GM19239 (cell line): ENCODE results near the gene UPK3B.
A peak's percentile ranks its signal among the peaks of the same experiment; 100 is the strongest.
"Not testable (repeated sequence)": the region's sequence is repeated elsewhere in the genome, so short reads cannot be mapped to it uniquely, and the experiment has no call there.

Experiments
- DNase-seq: peaks from one replicate; pipeline ENCODE4 v3.0.0; 2011; ENCODE audit warnings: low spot score; ENCODE audit not compliant: insufficient read length
- FAIRE-seq: peaks from 2 replicates; lab custom pipeline; 2011; peaks lifted over from hg19 to GRCh38; lab: Jason Lieb, UNC

UPK3B gene

GRCh38 chr7:76511911-76512885 lies 1.8 kb downstream of the UPK3B start:
- FAIRE-seq: not testable (repeated sequence)

GRCh38 chr7:76512941-76513816 lies 2.8 kb downstream of the UPK3B start:
- DNase-seq (no peak), FAIRE-seq (no peak)

More at GRCh38 chr7:76511911-76512885, 1.8 kb downstream of the UPK3B start:
- DNase-seq: not testable (repeated sequence)

GRCh38 chr7:76513817-76514799 lies 3.8 kb downstream of the UPK3B start:
- FAIRE-seq (no peak), DNase-seq (no peak)

GRCh38 chr7:76514926-76515771 lies 4.8 kb downstream of the UPK3B start:
- FAIRE-seq (no peak), DNase-seq (no peak)

GRCh38 chr7:76515999-76516443 lies 5.7 kb downstream of the UPK3B start:
- FAIRE-seq (no peak), DNase-seq (no peak)

- FAIRE-seq, DNase-seq: not testable (repeated sequence)
Observed at GRCh38 chr7:76516932-76517331, 6.6 kb downstream of the UPK3B start.

GRCh38 chr7:76526183-76526582 lies 15.8 kb downstream of the UPK3B start:
- not testable (repeated sequence) for FAIRE-seq, DNase-seq

GRCh38 chr7:76531643-76532042 lies 21.3 kb downstream of the UPK3B start:
- FAIRE-seq, DNase-seq: not testable (repeated sequence)

GRCh38 chr7:76543197-76543596 lies 32.8 kb downstream of the UPK3B start, which contains the start of gene SPDYE16:
Gene SPDYE16 (minus strand): TSS chr7:76543297. CDS start chr7:76541459, 1,838 bp downstream.
- DNase-seq, FAIRE-seq: not testable (repeated sequence)

GRCh38 chr7:76549025-76549854 lies 38.9 kb downstream of the UPK3B start:
- not testable (repeated sequence) for FAIRE-seq
- DNase-seq: peak; percentile 54

- not testable (repeated sequence) for DNase-seq, FAIRE-seq
Observed at GRCh38 chr7:76549855-76550248, 39.5 kb downstream of the UPK3B start.

GRCh38 chr7:76551992-76552391 lies 41.6 kb downstream of the UPK3B start:
- DNase-seq, FAIRE-seq: not testable (repeated sequence)

GRCh38 chr7:76559685-76560084 lies 49.3 kb downstream of the UPK3B start:
- FAIRE-seq, DNase-seq: not testable (repeated sequence)

- DNase-seq: not testable (repeated sequence)
- peak; percentile 26 for FAIRE-seq
Observed at GRCh38 chr7:76560157-76560556, 49.8 kb downstream of the UPK3B start.

- not testable (repeated sequence) for DNase-seq, FAIRE-seq
Observed at GRCh38 chr7:76561342-76561741, 51.0 kb downstream of the UPK3B start.

GRCh38 chr7:76565001-76565400 lies 54.6 kb downstream of the UPK3B start:
- not testable (repeated sequence) for FAIRE-seq

More at GRCh38 chr7:76565001-76565400, 54.6 kb downstream of the UPK3B start:
- DNase-seq: not testable (repeated sequence)
